ENCODE data around the gene RALGPS1. TPM values are rescaled to one million over a fixed set of nuclear protein-coding genes. Genes with fewer than 3 reads are reported as not detected.

Gene RALGPS1
- total RNA-seq, 2 donors from 2014 or later = 12.5 TPM

DNA sequence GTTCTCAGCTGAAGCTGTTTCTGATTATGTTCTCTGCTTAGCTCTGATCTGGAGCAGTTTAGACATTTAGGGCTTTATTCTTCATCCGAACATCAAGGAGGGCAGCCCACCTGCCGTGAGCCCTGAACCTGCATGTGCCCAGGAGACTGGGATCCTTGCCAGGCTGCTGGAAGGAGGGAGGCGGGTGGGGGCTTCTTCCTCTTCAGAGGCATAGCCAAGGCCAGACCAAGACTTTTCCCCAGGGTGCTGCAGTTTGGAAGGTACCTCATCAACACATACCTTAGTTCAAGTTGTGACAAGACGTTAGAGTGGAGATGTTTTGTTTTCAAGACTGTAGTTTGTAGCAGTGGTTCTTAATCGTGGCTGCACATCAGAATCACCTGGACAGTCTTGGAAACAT, 64.9 kb downstream of the RALGPS1 start:
- no peak for DNase-seq
- no peak for ATAC-seq
- intact Hi-C loops (cut with DNase I) = no loop called here

- ATAC-seq (no peak), DNase-seq (no peak)
- intact Hi-C loops (cut with DNase I) = no loop called here
Measured at GRCh38 chr9:126980231-126980630, 65.6 kb downstream of the RALGPS1 start.

DNA sequence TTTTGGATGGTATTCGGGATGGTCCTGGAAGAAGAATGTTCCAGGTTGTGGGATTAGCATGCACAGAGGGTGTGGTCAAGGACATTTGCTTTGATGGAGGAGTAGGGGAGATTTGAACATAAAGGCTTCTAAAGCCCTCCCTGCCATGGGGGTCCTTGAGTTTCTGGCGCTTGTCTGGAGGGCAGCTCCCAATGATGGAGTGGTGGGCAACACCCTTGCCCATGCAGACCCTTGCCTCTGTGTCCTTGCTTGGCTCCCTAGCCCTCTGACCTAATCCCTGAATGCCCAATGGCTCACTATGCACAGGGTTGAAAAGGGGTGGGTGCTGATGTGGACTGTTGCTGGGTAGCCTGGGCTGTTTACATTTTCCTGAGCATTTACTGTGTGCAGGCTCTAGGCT, 66.6 kb downstream of the RALGPS1 start:
- ATAC-seq (no peak), DNase-seq (no peak)
- intact Hi-C loops (cut with DNase I) = no loop called here

DNA sequence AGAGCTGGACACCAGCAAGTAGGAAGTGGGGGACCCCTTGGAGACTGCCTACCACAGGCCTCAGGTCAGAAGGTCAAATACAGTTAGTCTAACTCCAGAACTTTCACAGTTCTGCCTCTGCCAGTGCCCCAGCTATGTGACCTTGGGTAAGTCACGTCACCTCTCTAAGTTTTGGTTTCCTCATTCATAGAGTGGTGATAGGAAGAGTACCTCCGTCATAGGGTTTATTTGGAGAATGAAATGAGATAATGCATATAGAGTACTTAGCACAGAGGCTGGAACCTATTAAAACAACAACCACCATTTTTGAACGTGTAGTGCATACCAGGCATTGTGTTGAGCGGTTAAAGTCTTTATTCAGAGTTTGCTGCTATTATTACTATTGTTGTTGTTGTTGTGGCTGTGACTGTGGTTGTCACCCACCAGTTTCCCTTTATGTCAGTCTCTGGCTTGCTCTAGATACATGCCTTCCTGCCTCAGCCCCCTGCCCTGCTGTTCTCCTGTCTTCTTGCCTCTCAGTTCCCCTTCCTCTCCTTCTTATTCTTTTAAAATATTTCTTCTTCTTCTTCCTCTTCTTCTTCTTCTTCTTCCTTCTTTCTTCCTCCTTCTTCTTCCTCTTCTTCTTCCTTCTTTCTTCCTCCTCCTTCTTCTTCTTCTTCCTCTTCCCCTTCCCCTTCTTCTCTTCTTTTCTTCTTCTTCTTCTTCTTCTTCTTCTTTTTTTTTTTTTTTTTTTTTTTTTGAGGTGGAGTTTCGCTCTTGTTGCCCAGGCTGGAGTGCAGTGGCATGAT, 67.8 kb downstream of the RALGPS1 start:
- no peak for DNase-seq
- ATAC-seq = no peak
- intact Hi-C loops (cut with DNase I) = no loop called here

GRCh38 chr9:126983767-126984166, 69.2 kb downstream of the RALGPS1 start:
- intact Hi-C loops (cut with DNase I) = no loop called here
- no peak for DNase-seq
- ATAC-seq = no peak

- intact Hi-C loops (cut with DNase I) = no loop called here
- ATAC-seq (peak in 1 of 2 donors; percentile 11), DNase-seq (no peak)
Measured at GRCh38 chr9:126984969-126985368, 70.4 kb downstream of the RALGPS1 start.

DNA sequence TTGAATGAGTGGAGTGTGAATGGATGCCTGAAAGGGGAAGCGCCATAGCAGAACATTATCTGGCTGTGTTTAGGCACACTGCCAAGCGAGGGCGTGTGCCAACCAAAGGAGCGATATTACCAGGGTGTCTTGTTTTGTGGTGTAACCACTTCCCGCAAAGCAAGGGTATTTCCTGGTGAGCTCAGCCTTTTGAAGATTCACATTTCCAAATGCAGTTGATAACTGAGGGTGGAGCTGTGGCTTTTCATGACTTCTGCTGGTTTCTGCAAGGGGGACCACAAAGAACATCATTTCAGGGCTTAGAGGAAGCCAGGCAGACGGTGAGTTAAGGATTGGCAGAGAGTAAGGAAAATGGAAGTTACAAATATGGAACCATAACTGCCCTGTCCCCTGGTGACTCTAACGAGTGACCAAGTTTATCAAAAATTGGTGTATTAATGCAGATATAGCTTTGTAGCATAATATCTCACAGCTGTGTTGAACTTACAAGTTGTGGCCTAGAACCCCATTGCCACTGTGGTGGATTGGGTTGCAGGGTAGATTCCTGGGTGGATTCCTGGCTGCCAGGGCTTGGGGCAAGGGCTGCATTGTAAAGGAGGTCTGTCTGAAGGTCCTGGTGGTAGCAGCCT, 71.4 kb downstream of the RALGPS1 start:
- ATAC-seq (peak; percentile 82 to 88), DNase-seq (peak; percentile 79)
- intact Hi-C loops (cut with DNase I) = no loop called here

GRCh38 chr9:126986506-126986951, 71.9 kb downstream of the RALGPS1 start:
- DNase-seq = no peak
- no peak for ATAC-seq
- intact Hi-C loops (cut with DNase I) = no loop called here

- no peak for ATAC-seq
- intact Hi-C loops (cut with DNase I) = no loop called here
Measured at GRCh38 chr9:126988857-126989256, 74.3 kb downstream of the RALGPS1 start.

DNA sequence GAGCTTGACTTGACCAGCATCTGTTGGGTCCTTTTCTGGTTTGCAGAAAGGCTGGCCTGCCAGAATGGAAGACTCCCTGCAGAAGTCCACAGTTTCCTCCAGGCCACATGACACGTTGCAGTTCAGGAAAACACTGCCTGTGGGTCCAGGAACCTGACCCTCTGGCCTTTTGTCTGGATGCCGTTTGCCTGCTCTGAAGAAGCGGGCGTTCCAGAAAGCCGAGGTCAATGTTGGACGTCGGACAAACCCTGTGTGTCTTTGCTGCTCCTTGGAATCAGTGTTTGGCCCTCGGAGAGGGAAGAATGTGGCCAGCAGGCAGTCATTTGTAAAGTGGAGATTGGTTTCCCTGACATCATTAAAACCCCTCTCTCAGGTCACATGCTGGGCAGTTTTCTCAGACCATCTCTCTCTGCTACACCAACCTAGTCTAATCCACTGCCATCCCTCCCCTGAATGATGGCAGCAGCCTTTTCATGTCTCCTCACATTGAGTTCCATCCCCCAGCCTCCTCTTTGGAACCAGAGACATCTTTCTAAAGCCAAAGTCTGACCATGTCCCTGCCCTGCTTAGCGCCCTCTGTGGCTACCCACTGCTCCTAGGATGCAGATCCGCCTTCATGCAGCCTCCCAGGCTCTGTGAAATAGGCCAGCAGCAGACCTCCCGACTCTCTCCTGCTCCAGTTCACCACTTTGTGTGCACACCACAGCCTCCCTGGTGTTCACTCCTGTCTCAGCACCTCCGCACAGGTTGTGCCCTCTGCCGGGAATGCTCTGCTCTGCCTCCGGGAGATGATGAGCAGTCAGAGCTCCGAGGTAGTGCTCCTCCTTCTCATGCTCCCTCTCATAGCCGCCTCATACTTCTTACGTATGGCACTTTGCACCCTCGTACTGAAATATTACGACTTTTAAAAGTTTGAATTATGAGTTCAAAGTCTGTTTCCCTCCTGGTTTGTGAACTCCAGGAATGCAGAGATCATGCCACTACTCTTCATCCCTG, 75.6 kb downstream of the RALGPS1 start:
- ATAC-seq (peak; percentile 51 to 76), DNase-seq (peak; percentile 64)
- intact Hi-C loops (cut with DNase I) = no loop called here

More at GRCh38 chr9:126988857-126989256, 74.3 kb downstream of the RALGPS1 start:
- DNase-seq = no peak

GRCh38 chr9:126991183-126991582, 76.6 kb downstream of the RALGPS1 start:
- ATAC-seq (peak; percentile 65 to 85), DNase-seq (no peak)
- intact Hi-C loops (cut with DNase I) = no loop called here

DNA sequence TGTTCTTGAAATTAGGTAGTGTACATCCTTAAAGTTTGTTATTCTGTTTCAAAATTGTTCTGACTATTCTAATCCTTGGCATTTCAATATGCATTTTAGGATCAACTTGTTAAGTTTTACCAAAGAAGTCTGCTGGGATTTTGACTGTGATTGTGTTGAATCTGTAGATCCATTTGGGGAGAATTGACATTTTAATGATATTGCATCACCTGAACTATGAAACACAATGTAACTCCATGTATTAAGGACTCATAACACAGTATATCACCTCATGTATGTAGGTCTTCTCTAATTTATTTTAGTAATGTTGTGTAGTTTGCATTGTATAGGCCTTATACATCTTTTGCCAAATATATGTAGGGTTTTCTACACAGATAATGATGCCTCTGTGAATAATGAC, 77.8 kb downstream of the RALGPS1 start:
- DNase-seq (no peak), ATAC-seq (no peak)
- intact Hi-C loops (cut with DNase I) = no loop called here

- DNase-seq = no peak
- no peak for ATAC-seq
- intact Hi-C loops (cut with DNase I) = no loop called here
Measured at GRCh38 chr9:126999315-127000068, 84.9 kb downstream of the RALGPS1 start.

GRCh38 chr9:127004946-127005769, 90.6 kb downstream of the RALGPS1 start:
- intact Hi-C loops (cut with DNase I) = no loop called here
- DNase-seq (no peak), ATAC-seq (peak in 1 of 2 donors; percentile 32)

DNA sequence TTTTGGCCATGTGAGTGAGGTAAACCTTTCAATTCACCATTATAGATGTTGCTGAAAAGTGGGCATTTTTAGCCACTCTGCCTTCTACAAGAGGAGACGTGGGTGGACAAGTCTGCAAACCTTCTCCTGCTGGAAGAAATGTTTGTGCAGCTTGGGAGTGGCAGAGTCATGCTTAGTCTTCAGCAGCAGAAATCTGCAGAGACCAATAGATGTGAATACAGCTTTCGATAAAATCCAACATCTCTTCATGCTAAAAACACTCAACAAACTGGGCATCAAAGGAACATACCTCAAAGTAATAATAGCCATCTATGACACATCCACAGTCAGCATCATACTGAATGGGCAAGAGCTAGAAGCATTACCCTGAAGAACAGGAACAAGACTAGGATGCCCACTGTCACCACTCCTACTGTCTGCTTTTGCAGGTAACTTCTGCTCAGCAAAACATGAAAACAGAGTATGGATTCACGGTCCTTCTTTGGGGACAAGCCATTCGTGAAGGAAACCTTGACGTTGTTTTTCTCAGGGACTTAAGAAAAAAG, 91.3 kb downstream of the RALGPS1 start:
- ATAC-seq (no peak), DNase-seq (no peak)
- intact Hi-C loops (cut with DNase I) = no loop called here

DNA sequence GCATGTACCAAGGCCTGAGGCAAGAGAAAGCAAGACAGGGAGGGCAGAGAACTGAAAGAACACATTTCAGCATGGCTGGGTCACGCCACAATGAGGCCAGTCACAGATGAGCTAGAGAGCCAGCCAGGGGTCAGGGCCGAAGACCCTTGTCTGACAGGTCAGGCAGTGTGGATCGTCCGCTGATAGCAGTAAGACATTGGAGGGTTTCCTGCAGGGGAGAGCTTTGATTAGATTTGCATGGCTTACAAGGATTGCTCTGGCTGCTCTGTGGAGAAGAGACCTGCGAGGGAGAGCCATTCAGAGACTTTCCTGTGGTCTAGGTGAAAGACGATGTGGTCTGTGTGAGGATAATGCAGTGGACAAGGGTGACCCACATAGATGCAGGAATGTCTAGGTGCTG, 93.1 kb downstream of the RALGPS1 start:
- ATAC-seq (no peak), DNase-seq (no peak)
- intact Hi-C loops (cut with DNase I) = no loop called here

GRCh38 chr9:127008076-127008475, 93.5 kb downstream of the RALGPS1 start:
- no peak for DNase-seq
- no peak for ATAC-seq
- intact Hi-C loops (cut with DNase I) = no loop called here

- intact Hi-C loops (cut with DNase I) = no loop called here
- ATAC-seq (no peak), DNase-seq (no peak)
Measured at GRCh38 chr9:127011772-127012171, 97.2 kb downstream of the RALGPS1 start.
